ENCODE results near the gene EFL1.
"Not testable (repeated sequence)": the region's sequence is repeated elsewhere in the genome, so short reads cannot be mapped to it uniquely, and the experiment has no call there.

- not testable (repeated sequence) for TF ChIP-seq CTCF (IDR thresholded peaks at IDR 0.05); NFIC (IDR thresholded peaks at IDR 0.05; ENCODE audit: borderline replicate concordance); MXI1 (IDR thresholded peaks at IDR 0.05; ENCODE audit: low read depth, low read length); PBX3 (IDR thresholded peaks at IDR 0.05); REST (IDR thresholded peaks at IDR 0.05; ENCODE audit: low read depth, low read length); NRF1 (IDR thresholded peaks at IDR 0.05; ENCODE audit: low read depth, low read length); RCOR1 (IDR thresholded peaks at IDR 0.05; ENCODE audit: low read length); FOXJ3 (CRISPR knock-in tag; IDR thresholded peaks at IDR 0.05); RAD21 (IDR thresholded peaks at IDR 0.05; ENCODE audit: low read length); FOXM1 (IDR thresholded peaks at IDR 0.05; ENCODE audit: low read depth); USF2 (IDR thresholded peaks at IDR 0.05; ENCODE audit: borderline replicate concordance, low read depth, low read length); YY1 (IDR thresholded peaks at IDR 0.05; ENCODE audit: low read depth)
Measured at GRCh38 chr15:82268454-82268853, 5.9 kb upstream of the EFL1 start.
